Activated CD4-positive, CD25-positive, alpha-beta regulatory T cell (primary cell): ENCODE data around the gene COX7A2.

Source experiments
- DNase-seq, 4 experiments: peaks; one replicate each; lab custom pipeline; 2025; lab: John Stamatoyannopoulos, UW

COX7A2 gene

DNA sequence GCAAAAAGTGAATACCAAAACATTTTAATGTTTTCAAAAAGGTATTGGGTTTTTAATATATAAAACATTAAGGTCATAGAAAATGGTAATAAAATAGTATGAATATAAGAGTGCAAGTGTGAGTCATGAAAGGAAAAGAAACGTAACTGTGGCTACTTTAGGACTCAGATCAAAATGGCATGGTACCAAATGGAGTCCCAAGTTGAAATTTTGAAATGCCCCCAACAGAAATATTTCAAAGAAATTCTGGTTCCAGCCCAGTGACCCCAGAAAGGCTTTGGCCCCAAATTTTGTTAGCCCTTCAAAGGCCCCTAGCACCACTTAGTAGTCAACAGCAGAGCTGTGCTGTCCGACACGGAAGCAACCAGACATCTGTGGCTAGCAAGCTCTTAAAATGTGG, 43.7 kb downstream of the COX7A2 start:
- no peak for DNase-seq

DNA sequence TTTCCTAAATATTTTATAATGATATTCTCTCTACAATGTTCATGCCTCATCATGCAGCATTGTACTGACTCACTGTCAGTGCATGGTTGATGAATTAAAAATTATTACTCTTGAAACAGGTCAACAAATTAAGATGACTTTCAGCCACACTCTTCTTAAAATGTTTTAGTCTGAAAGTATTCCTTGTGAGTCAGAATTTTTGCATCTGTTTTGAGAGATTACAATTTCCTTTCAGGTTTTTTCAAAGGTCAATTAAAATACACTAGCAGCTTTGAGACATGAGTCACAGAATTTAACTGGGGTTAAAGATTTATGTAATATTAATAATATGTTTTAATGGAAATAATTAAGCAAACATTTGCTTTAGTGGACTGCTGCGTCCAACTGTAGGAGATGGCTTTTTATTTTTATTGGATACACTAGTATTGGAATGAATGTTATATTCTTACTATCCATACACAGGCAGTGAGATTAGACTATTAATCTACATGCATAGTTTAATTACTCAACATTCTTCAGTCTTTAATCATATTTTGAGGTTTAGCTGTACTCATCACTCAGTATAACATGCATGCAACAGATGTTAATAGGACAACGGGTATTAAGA, 47.4 kb downstream of the COX7A2 start:
- DNase-seq: no peak

DNA sequence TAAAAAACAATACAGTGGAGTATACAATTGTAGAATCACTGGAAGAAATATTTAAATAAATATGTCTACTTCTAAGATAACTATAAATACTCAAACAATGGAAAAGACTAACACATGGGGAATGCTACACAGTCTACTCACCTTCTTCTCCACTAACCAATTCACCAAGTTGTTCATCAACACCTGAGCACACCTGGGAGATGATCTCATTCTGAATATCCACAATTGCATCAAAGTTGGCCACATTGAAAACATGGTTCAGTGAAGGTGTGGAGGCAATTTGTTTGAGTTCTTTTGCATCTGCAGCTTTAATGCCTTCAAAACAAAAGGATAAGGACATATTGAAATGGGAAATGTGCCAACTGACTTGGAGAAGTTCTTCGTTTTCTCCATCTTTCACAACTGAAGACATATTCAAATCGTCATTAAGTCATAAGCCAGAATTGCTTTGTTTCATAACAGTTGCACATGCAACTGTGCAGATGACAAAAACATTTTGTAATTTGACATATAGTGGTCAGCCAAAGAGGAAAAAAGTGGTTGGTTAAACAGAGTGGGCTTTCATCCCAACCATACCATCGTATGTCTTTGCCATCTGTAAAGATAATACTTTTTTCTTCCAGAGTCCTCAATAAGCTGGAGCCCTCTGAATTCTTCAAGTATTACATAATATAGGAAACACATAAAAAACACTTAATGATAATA, 55.2 kb downstream of the COX7A2 start:
- no peak for DNase-seq
